Erythroblast (primary cell): ENCODE data around the gene TSPAN32.

ENCODE experiments used
- DNase-seq, 2 experiments: peaks; one replicate each; lab custom pipeline; 2025; lab: John Stamatoyannopoulos, UW
- GATA1 ChIP-seq: IDR thresholded peaks from 2 replicates; pipeline ENCODE4 v1.6.1; 2011; ENCODE audit warnings: low read depth, mild to moderate bottlenecking, control low read depth, low read length, moderate library complexity
- POLR2A ChIP-seq: IDR thresholded peaks from 2 replicates; pipeline ENCODE4 v1.6.1; 2011; ENCODE audit warnings: mild to moderate bottlenecking, low read length

The TSPAN32 gene

DNA sequence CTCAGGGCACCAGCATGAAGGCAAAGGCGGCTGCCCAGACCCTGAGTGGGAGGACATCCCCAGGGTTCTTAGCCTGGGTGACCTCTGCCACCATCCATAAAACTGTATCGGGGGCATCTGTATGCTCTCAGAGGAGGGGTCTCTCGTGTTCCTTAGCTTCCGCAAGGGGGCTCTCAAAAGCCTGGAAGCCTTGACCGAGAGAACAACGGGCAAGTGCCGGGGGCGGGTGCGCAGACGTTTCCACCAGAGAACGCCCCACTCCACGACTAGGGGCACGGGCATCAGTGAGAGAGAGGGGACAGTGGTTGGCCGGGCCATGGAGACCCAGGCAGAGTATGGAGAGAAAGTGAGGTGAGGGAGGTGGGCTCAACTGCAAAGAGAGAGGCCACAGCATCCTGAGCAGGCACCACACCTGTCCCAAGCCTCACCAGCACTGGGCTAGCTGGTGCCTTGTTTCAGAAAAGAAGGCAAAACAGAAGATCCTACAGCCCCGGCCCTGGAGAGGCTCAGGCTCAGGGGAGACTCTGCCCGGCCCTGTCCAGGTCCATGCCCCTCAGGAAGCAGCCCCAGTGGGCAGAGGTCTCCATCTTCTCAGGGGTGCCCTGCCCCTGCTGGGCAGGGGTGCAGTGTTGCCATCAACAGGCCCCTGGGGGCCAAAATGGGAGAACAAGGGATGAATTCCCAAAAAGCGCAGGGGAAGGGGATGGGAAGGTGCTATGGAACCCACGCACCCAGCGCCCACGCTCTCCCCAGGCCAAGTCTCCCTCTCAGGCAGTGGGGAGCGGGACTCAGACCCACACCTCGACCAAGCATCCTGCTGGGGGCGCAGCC lies 5.9 kb downstream of the TSPAN32 start:
- no peak for DNase-seq
- TF ChIP-seq GATA1: no peak
- no peak for TF ChIP-seq POLR2A

DNA sequence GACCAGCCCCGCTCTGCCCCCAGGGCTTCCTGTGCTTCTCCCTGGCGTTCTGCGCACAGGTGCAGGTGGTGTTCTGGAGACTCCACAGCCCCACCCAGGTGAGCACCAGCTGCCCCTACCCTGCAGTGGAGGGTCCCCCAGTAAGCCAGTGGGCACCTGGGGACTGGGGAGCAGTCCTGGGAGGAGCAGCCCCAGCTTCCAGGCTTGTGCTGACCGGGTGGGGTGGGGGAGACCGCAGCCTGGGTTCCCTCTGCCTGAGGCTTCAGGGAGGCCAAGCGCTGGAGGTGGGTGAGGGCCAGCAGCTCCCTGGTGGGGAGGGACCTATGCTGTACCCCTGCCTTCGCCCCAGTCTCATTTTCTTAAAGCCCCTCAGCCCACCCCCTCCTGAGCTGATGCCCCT lies 6.9 kb downstream of the TSPAN32 start:
- DNase-seq: no peak
- no peak for TF ChIP-seq GATA1
- no peak for TF ChIP-seq POLR2A

DNA sequence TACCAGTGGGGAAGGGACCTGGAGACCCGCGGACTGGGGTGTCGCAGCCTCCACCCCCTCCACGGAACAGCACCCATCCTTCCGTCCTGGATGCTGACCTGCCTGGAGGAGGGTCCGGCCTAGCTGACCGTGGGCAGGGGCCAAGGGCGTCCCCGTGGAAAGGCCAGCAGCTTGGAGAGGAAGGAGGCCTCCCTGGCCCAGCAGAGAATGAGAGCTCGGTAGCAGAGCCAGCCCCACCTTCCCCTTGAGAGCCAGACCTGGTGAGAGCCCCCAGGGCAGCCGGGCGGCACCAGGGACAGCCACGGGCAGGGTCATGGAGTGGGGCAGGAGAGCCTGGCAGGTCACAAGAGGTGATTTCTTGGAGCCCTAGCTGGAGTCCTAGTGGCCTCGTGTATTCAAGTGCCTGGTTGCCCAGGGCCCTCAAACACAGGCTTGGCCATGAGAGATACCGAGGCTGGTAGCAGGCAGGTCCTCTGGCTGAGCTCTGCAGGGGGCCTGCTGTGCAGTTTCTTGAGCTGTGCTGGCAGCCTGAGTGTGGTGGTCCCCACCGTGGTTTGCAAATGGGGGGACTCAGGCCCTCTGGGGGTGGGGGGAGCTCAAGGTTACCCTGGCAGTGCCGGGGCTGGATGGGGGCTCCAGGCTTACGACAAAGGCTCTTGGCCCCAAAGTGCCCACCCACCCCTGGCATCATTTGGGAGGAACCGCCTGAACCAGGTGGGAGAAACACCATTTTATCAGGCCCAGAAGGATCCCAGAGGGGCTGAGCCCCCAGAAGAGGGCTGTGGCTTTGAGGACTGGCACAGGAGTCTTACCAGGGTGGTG lies 7.6 kb downstream of the TSPAN32 start:
- TF ChIP-seq GATA1 (no peak), POLR2A (no peak)
- DNase-seq: no peak

DNA sequence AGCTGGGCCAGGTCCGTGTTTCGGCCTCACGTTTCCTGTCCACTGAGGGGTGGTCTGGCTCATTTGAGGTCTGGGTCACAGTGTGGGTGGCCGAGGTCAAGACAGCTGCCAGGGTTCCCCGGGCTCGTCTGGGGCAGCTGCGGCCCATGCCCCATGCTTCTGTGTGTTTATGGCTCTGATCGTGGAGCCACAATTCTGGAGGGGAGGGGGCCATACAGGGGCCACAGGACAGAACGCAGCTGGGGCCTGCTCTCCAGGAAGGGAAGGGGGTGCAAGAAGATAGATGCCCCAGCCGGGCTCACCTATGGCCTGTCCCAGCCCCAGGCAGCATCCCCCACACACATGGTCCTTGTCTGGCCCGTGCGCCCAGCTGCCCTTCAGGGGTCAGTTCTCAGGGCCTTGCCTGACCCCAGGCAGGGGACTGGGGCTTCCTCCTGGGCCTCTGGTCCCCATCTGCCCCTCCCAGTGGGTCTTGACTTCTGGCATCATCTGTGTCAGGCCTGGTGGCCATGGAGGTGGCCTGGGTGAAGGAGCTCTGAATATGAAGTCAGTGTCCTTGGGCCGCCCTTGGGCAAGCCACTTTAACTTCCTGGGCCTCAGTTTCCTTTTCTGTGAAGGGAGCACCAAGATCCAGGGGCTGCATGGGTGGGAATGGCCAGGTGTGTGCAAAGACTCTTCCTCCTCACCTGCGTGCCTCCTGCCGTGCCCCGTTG lies 8.4 kb downstream of the TSPAN32 start:
- no peak for DNase-seq
- no peak for TF ChIP-seq GATA1
- no peak for TF ChIP-seq POLR2A

DNA sequence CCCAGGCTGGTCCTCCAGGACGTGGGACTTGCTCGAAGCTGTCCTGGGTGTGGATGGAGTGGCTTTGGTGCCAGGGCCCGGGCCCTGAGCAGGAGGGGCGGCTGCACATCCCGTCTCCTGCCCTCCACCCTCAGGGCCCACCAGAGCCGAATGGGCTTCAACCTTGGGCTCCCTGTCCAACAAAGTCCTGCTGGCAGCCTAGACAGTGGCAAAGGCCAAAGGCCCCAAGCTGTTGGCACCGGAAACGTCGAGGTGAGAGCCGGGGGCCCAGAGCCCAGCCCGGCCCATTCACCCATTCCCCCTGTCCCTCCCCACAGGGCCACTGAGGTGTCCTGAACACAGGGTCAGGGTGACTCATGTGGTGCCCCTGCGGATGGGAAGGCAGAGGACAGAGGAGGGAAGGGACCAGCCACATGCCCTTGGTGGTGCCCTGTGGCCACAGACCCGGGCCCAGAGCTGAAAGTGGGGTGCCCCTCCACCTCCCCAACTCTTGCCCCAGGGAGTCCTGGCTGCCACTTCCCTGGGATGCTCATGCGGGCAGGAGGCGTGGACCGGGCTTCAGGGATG lies 9.1 kb downstream of the TSPAN32 start:
- TF ChIP-seq GATA1 (no peak), POLR2A (no peak)
- no peak for DNase-seq

DNA sequence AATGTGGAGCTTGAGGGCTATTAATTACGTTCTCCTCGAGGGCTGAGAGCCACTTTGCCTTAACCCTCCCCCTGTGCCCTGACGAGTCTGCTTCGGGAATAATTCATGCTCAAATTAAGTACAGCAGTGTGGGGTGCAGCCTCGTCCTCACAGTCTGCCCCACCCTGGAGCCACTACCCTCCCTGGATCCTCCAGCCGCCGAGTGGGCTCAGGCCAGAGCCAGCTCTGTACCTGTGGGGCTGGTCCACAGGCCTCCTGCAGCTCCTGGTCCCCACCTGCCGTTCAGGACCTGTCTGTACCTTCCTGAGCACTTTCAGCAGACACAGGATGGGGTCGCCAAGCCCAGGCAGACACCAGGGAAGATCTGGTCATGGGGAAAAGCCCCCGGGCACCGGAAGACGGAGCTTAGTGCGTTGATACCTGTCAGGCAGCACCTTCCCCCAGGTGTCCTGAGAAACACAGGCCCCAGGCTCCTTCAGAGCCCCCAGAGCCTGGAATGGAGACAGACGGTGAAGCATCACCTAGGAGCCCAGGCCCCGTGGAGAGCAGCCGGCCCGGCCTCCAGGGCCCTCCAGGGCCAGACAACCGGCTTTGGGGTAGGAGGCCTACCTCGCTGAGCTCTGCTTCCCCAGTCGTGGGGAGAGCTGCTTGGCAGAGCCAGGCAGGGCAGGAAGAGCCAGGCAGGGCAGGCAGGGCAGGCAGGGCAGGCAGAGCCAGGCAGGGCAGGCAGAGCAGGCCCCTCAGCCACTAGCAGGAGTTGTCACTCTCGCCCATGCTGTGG lies 9.7 kb downstream of the TSPAN32 start:
- no peak for DNase-seq
- TF ChIP-seq POLR2A (no peak), GATA1 (no peak)

DNA sequence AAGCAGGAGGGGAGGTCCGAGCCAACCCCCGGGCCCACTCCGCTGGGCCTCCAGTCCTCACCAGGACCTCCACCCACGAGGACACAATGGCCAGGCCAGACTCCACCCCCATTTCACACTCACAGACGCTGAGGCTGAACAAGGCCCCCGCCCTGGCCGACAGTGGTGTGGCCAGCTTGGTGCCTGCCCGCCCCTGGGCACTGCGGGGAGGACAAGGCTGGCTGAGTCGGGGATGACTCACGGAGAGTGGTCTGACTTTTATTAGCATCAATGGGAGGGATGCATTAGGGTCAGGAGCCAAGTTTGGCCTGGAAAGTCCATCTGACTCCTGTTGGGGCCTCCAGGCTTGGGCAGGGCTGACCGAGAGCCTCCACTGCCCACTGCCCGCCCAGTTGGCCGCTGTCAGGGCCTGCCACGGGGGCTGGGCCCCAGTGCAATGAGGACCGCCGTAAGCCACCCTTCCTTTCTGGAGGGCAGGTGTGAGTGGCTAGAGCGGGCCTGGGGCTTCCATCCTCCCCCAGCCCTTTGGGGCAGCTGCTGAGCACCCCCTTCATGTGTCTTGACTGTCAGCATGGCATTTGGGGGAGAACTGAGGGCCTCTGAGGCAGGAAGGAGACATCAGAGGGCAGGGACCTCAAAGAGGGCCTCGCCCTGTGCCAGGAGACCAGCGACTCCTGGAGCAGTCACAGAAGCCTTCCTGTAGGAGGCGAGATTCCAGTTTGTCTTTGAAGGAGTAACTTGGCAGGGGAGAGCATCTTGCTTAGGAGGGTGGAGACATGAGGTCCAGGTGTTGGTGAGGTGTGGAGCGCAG lies 10.6 kb downstream of the TSPAN32 start:
- peak; percentile 18 for TF ChIP-seq POLR2A
- no peak for TF ChIP-seq GATA1

DNA sequence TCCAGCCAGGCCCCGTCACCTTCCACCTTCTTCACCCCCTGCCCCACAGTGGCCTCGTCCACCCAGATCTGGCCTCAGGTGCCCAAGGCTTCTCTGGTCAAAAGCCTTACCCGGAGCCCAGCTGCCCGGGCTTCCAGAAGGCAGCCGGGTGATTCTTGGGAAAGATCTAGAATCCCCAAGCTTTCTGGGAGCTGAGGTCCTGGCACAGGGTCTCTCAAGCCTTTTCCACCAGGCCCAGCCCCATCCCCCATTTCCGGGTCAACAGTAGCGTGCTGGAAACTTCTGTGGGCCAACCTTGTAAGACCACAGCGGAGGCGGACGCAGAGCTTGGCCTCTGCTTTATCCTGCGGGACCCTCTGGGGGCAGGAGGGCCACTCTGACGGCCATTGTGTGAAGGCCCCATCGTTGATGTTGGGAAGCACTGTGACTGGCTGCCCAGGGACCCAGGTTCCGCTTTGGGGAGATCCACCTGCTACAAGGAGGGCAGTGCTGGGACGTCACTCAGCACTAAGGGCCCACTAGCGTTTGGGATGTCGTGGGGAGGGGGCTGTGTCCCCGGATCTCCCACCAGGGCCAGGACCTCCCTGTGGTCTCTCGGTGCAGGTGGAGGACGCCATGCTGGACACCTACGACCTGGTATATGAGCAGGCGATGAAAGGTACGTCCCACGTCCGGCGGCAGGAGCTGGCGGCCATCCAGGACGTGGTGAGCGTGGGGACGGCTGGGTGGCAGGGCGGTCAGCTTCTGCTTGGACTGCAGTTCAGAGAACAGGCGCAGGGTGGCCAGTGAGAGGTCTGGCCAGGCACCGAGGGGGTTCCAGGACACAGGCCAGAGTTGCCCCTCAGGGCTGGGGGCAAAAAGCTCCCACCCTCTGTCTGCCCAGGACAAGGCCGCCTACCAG lies 11.5 kb downstream of the TSPAN32 start:
- DNase-seq: peak in 1 of 2 experiments; percentile 26
- TF ChIP-seq POLR2A (peak; percentile 9), GATA1 (no peak)

More for the DNA sequence above, 10.6 kb downstream of the TSPAN32 start:
- peak; percentile 24 to 36 for DNase-seq

DNA sequence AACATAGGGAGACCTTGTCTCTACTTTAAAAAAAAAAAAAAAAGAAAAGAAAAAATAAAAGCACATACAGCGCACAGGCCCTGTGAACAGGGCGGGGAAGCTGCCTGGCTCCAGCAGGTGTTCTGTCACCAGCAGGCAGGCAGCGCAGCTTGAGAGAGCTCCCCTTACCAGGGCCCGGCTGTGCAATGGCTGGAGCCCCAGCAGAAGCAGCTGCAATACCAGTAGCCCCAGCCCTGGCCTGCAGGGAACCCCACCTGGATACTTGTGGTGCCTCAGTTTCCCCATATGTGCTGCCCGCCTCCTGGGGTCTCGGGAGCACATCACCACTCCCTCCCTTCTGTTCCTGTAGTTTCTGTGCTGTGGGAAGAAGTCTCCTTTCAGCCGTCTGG lies 12.3 kb downstream of the TSPAN32 start:
- DNase-seq: no peak
- TF ChIP-seq POLR2A (peak; percentile 26), GATA1 (no peak)

DNA sequence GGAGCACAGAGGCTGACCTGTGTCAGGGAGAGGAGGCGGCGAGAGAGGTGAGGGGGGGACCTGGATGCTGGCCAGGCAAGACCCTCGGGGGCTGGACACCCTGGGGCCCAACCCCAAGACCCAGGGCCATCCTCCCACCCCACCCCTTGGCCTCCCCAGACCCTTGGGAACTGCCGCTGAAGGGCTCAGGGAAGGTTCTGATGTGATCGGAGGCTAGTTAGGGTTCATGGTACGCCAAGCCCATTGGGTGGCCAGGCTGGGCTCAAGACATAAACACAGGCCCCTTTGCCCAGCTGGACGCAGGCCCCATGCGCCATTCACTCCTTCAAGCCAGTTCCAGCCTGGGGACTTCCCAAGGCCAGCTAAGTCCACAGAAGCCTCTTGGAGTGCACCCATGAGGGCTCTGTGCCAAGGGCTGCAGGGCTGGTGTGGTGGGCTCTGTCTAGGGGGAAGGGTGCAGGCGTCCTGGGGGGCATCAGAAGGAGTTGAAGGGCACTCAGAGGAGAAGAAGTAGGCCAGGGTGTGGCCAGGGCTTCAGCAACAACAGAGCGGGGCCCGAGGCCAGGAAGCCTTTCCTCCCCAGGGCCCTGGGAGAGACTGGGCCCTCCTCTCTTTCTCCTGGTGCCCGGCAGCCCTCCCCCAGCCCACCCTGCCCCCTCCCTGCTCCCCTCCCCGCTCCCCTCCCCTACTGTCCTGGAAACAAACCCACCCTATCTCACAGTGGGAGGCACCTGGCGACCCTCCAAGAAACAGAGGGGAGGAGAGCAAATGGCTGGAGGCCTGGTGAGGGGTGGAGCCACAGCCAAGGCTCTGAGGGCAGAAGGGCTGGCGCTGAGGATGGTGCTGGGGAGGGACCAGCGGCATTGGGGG lies 12.9 kb downstream of the TSPAN32 start:
- TF ChIP-seq GATA1 (no peak), POLR2A (peak; percentile 11)

More for the DNA sequence above, 12.9 kb downstream of the TSPAN32 start:
- peak; percentile 80 to 82 for DNase-seq
